Activated T-helper 1 cell treated with anti-CD3 and anti-CD28 coated beads, Interleukin-2, amount 50 U/mL, for 16 hours (primary cell): Measurements from ENCODE around the gene WDFY4.

ENCODE experiments used
- DNase-seq, 2 donors: peaks; one replicate each; pipeline ENCODE4 v3.0.0-alpha.2; 2020; ENCODE audit warnings: low read depth in 1 of 2, low spot score in 1 of 2

WDFY4 gene

GRCh38 chr10:48768144-48768766, 83.6 kb downstream of the WDFY4 start:
- DNase-seq: no peak

DNA sequence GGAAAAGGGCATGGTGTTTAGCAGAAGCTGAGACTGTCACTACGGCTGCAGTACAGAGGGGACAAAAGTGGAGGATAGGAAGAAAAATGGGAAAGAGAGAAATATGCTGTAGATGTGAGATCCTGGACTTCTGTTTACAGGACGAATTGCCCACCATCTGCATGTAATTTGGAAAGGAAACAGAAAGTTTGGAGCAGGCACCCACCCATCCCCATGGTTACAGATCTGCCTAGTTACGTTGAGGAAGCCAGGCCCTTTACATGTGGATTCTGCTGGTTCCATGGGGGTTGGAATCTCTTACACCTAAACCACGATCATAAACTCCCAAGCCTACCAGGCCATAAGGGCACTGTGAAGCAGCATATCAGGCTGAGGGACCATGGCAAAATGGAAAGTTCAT, 84.3 kb downstream of the WDFY4 start:
- DNase-seq: no peak

- no peak for DNase-seq
These were observed 85.2 kb downstream of the WDFY4 start for GRCh38 chr10:48769706-48770435.

GRCh38 chr10:48770561-48771089, 86.0 kb downstream of the WDFY4 start:
- DNase-seq: no peak

GRCh38 chr10:48771234-48771633, 86.6 kb downstream of the WDFY4 start:
- no peak for DNase-seq

GRCh38 chr10:48772059-48772458, 87.4 kb downstream of the WDFY4 start:
- DNase-seq: no peak

- no peak for DNase-seq
These were observed 88.9 kb downstream of the WDFY4 start for GRCh38 chr10:48773580-48773979.

DNA sequence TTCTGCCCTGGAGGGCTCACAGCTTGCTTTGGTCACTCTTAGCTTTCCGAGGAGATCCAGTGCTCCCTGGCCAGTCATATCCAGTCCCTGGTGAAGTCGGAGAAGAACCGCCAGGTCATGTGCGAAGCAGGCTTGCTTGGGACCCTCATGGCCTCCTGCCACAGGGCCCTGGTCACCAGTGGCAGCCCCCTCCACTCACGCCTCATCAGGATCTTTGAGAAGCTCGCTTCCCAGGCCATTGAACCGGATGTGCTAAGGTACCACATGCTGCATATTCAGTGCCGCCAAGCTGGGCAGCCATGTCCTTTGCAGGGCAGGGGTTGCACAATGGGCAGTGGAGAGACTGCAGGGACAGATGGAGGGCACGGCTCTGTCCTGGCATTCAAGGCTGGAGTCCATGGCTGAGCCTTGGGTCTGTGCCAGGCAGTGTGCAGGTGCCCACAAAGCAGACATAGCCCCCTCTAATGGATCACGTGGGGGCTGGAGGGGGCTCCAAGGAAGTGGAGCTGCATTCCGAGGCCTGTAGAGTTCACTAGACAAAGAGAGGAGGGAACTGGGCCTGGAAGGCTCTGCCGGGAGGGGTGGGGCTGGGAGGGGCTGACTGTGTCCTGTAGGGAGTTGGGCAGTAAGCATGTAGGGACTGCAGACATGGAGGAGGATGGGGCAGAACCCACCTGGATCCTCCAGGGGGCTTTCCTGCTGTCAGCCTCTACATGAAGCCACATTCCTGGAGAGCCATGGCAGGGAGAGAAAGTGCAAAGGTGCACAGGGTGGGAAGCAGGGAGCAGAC, 89.9 kb downstream of the WDFY4 start:
- no peak for DNase-seq

- no peak for DNase-seq
These were observed 90.5 kb downstream of the WDFY4 start for GRCh38 chr10:48775206-48775517.

DNA sequence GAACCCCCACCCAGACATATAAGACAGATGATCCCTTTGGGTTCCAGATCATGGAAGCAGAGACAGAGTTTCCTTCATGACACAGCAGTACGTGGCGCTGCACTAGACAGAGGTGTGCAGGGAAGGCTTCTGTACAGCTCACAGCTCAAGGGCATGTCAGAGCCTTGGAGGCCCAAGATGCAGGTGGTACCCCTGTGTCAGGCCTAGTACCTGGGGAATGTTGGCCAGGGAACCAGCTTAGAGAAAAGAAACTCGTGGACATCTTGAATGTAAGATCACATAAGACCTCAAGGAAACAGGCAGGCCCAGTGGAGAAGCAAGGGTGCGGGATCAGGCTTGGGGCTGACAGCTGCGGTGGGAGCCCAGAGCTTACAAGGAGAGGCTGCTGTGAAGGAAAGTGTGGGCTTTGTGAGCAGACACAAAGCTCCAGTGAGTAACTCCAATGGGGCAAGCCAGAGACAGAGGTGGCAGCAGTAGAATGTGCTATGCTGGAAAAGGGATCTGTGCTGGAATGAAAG, 91.4 kb downstream of the WDFY4 start:
- no peak for DNase-seq

- no peak for DNase-seq
These were observed 91.9 kb downstream of the WDFY4 start for GRCh38 chr10:48776528-48776927.

GRCh38 chr10:48777110-48777509, 92.4 kb downstream of the WDFY4 start:
- no peak for DNase-seq

DNA sequence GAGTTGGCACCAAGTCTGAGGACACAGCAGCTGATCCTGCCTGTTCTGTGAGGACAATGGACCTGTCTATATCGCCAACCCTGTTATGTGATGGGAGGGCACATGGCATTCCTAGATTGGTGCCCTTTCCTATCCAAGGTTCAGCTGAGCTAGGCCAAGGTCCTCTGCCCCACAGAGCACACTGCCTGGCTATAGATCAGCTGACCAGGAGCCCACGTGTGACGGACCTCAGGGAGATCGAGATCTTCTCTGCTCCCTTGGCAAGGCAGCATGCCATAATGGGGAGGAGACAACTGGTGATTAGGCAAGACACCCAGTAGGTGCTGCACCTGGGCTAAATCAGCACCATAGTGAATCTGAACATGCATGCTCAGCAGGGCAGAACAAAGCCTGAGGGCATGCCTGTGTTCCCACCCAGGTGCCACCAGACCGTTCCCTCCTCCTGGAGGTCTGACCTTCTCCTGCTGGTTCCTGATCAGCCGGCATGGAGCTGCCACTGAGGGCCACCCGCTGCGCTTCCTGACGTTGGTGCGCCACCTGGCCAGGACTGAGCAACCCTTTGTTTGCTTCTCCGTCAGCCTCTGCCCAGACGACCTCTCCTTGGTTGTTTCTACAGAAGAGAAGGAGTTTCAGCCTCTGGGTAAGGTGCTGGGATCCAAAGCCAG, 93.7 kb downstream of the WDFY4 start:
- no peak for DNase-seq

- no peak for DNase-seq
These were observed 94.4 kb downstream of the WDFY4 start for GRCh38 chr10:48779077-48779476.

GRCh38 chr10:48779546-48780152, 95.0 kb downstream of the WDFY4 start:
- DNase-seq: no peak

DNA sequence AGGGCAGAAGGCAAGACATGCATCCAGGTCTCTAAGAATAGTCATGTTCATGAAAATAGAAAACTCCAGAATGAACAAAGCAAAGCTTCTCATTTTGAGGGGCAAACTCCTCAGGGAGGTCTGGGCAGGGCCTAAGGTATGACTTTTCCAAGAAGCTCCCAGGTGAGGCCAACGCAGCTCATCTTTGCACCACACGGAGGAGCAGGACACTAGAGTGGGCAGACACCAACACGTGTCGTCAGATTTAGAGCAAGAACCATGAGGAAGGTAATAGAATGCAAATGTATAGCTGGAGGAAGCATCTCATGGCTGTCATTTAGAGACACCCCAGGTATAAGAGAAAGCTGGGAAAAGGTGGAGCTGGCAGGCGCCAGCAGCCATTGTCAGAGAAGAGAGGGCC, 95.7 kb downstream of the WDFY4 start:
- no peak for DNase-seq

DNA sequence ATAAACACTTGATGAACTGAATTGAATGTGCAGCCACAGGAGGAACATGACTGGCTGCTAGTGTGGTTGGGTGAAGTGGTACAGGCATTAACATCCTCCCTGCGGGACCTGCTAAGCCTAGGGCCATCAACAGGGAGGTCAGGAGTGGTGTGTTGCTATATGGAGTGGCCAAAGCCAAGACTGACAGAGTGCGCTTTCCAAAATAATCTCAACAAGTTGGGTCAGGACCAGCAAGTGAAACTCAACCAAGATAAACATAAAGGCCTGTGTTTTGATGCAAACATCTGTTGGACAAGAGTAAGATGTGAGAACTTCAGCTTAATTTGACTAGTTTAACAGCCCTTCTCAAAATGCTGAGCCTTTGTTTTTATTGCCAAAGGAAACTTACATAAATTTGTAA, 97.7 kb downstream of the WDFY4 start:
- DNase-seq: no peak

DNA sequence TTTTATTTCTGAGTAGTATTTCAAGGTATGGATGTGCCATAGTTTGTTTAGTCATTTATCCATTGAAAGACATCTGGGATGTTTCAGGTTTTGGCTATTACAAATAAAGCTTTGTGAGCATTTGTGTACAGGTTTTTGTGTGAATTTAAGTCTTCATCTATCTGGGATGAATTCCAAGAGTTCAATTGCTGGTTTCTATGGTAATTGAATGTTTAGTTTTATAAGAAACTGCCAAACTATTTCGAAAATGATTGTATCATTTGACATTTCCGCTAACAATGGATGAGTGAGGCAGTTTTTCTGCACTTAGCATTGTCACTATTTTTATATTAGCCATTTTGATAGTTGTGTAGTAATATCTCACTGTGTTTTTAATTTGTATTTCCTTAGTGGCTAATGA, 99.4 kb downstream of the WDFY4 start:
- DNase-seq: no peak

- no peak for DNase-seq
These were observed 101.1 kb downstream of the WDFY4 start for GRCh38 chr10:48785796-48786195.

- DNase-seq: no peak
These were observed 102.1 kb downstream of the WDFY4 start for GRCh38 chr10:48786606-48787282.
